HL-60 (cell line): ENCODE results near the gene RUNX2.

Source experiments
- CTCF ChIP-seq: IDR thresholded peaks from one replicate; pipeline ENCODE4 v1.5.1; 2011; ENCODE audit warnings: low read length, control low read depth, inconsistent platforms; ENCODE audit not compliant: insufficient read depth
- POLR2AphosphoS5 ChIP-seq: IDR thresholded peaks from 2 replicates; pipeline ENCODE4 v1.6.1; 2012; ENCODE audit warnings: low read depth

GRCh38 chr6:45668705-45669104 lies 340.6 kb downstream of the RUNX2 start:
- TF ChIP-seq POLR2AphosphoS5 (no peak), CTCF (no peak)
